ENCODE measurements around the gene UCK2. TPM values are rescaled to one million over a fixed set of nuclear protein-coding genes. Genes with fewer than 3 reads are reported as not detected.
A peak's percentile ranks its signal among the peaks of the same experiment; 100 is the strongest.

UCK2 gene
- total RNA-seq, 1 donor from 2014 or later: 19.6 TPM

DNA sequence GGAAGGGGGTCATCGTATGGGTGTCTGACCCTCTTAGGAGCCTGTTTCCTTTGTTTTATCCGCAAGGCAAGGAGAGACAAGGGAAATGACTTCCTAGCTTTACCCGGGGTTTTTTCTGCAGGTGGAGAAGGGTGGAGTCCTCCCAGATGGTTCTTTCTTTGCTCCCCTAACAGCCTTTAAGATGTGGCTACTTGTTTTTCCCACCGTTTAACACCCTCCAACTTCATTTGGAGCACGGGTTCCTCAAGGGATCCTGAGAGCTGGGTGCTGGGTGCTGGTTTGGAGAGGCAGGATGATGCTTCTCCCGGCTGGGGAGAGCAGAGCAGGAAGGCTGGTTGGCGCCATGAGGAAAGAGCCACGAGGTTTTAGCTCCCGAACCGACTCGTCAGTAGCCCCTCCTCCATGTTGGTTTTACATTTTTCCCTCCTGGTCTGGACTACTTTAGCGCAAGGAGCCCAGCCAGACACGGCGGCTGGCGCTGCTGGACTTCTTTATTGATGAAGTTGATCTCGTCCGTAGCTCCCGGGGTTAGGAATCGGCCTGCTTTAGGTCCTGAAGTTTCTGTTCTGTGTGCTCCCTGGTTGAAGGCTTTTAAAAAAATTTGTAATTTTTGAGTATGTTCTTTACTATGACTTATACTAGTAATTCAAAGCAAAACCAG lies 1.4 kb downstream of the UCK2 start:
- DNase-seq: peak; percentile 26
- H3K4me3 Mint-ChIP-seq: peak overlapping the region; percentile 92
- POLR2A ChIA-PET: interaction anchor here (1.7 to 2.2 kb wide), 2 partner anchors 13 to 60 kb away, joined by 5 to 25 read pairs; partner anchors contain the start of gene TMCO1
- no peaks in the 10 kb centered on the region for H3K9me3 Mint-ChIP-seq
- intact Hi-C loops (cut with micrococcal nuclease): loop anchor here (1.0 to 2.0 kb wide), 3 partner anchors 14 to 130 kb away; partner anchors contain the start of gene ALDH9A1
- peaks cover 3% of the 10 kb centered on the region for H3K36me3 Mint-ChIP-seq (ENCODE audit: low read depth)
- H3K27ac Mint-ChIP-seq: peak overlapping the region; percentile 80
- TF ChIP-seq, protein P1, sequence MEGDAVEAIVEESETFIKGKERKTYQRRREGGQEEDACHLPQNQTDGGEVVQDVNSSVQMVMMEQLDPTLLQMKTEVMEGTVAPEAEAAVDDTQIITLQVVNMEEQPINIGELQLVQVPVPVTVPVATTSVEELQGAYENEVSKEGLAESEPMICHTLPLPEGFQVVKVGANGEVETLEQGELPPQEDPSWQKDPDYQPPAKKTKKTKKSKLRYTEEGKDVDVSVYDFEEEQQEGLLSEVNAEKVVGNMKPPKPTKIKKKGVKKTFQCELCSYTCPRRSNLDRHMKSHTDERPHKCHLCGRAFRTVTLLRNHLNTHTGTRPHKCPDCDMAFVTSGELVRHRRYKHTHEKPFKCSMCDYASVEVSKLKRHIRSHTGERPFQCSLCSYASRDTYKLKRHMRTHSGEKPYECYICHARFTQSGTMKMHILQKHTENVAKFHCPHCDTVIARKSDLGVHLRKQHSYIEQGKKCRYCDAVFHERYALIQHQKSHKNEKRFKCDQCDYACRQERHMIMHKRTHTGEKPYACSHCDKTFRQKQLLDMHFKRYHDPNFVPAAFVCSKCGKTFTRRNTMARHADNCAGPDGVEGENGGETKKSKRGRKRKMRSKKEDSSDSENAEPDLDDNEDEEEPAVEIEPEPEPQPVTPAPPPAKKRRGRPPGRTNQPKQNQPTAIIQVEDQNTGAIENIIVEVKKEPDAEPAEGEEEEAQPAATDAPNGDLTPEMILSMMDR (IDR thresholded peaks at IDR 0.05): no peak
- CTCF ChIA-PET: interaction anchor here (1.3 to 1.8 kb wide), 3 partner anchors 43 to 85 kb away, joined by 4 to 6 read pairs (median 4); partner anchors contain the start of gene TMCO1
- ATAC-seq (ENCODE audit: low read depth): no peak
- H3K4me1 Mint-ChIP-seq: peaks cover 21% of the 10 kb centered on the region
- no peaks in the 10 kb centered on the region for H3K27me3 Mint-ChIP-seq

DNA sequence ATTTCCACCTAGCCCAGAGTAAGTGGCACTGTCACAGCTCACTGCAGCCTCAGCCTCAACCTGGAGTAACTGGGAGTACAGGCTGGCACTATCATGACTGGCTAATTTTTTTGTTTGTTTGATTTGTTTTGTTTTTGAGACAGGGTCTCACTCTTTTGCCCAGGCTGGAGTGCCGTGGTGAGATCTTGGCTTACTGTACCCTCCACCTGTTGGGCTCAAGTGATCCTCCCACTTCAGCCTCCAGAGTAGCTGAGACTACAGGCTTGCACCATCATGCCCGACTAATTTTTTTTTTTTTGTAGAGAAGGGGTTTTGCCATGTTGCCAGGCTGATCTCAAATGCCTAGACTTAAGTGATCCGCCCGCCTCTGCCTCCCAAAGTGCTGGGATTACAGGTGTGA lies 2.5 kb downstream of the UCK2 start:
- no peak for ATAC-seq (ENCODE audit: low read depth)
- Mint-ChIP-seq H3K4me3 (no peak overlapping the region), H3K27ac (no peak overlapping the region), H3K9me3 (no peaks in the 10 kb centered on the region), H3K36me3 (ENCODE audit: low read depth) (peaks cover 3% of the 10 kb centered on the region), H3K4me1 (peaks cover 21% of the 10 kb centered on the region), H3K27me3 (no peaks in the 10 kb centered on the region)
- POLR2A ChIA-PET: interaction anchor here (1.7 to 2.2 kb wide), 2 partner anchors 12 to 61 kb away, joined by 5 to 25 read pairs; partner anchors contain the start of gene TMCO1
- no peak for DNase-seq
- intact Hi-C loops (cut with micrococcal nuclease): loop anchor here (2.0 kb wide), 1 partner anchor 13 kb away; no protein-coding TSS in a partner anchor
- CTCF ChIA-PET: interaction anchor here (0.9 to 1.8 kb wide), 3 partner anchors 41 to 132 kb away, joined by 3 to 4 read pairs (median 4); no protein-coding TSS in a partner anchor
- TF ChIP-seq, protein P1 (IDR thresholded peaks at IDR 0.05): no peak

DNA sequence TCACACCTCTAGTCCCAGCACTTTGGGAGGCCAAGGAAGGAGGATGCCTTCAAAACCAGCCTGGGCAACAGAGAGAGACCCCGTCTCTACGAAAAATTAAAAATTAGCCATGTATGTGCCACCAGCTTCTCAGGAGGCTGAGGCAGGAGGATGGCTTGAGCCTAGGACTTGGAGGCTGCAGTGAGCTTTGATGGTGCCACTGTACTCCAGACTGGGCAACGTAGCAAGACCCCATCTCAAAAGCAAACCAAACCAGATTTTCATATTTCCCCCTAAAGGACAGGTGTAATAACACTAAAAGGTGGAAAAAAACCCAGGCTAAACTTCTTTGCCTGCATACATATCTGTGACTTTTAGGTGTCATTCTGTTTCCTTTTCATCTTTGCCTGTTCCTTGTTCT lies 3.7 kb downstream of the UCK2 start:
- intact Hi-C loops (cut with micrococcal nuclease): no loop called here
- no peaks in the 10 kb centered on the region for H3K9me3 Mint-ChIP-seq
- peaks cover 21% of the 10 kb centered on the region for H3K4me1 Mint-ChIP-seq
- H3K4me3 Mint-ChIP-seq: no peak overlapping the region
- no peak for ATAC-seq (ENCODE audit: low read depth)
- ChIA-PET POLR2A (no interaction called here), CTCF (no interaction called here)
- H3K36me3 Mint-ChIP-seq (ENCODE audit: low read depth): peaks cover 3% of the 10 kb centered on the region
- no peak overlapping the region for H3K27ac Mint-ChIP-seq
- no peaks in the 10 kb centered on the region for H3K27me3 Mint-ChIP-seq
- DNase-seq: no peak
- TF ChIP-seq, protein P1 (IDR thresholded peaks at IDR 0.05): no peak

DNA sequence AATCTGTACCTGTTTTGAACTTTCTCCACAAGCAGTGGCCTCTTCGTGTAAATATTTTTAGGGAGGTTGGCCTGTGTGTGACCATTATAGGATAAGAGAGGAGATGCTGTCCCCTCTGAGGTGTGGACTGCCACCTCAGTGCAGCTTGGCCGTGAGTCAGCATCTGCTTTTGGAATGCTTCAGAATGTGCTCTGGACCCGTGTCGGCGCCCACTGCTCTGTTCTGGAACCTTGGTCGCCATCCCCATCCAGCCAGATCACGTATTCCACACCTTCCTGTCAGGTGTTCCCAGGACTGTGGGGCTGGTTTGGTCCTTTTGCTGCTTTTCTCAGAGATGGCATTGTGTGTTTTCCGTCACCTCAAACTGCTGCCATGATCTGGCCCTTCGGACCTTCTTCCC lies 5.5 kb downstream of the UCK2 start:
- TF ChIP-seq, protein P1 (IDR thresholded peaks at IDR 0.05): no peak
- DNase-seq: no peak
- ChIA-PET POLR2A (no interaction called here), CTCF (no interaction called here)
- no peak overlapping the region for H3K27ac Mint-ChIP-seq
- intact Hi-C loops (cut with micrococcal nuclease): no loop called here
- H3K27me3 Mint-ChIP-seq: no peaks in the 10 kb centered on the region
- H3K4me1 Mint-ChIP-seq: peaks cover 13% of the 10 kb centered on the region
- H3K36me3 Mint-ChIP-seq (ENCODE audit: low read depth): peaks cover 3% of the 10 kb centered on the region
- no peaks in the 10 kb centered on the region for H3K9me3 Mint-ChIP-seq
- ATAC-seq (ENCODE audit: low read depth): no peak
- no peak overlapping the region for H3K4me3 Mint-ChIP-seq

DNA sequence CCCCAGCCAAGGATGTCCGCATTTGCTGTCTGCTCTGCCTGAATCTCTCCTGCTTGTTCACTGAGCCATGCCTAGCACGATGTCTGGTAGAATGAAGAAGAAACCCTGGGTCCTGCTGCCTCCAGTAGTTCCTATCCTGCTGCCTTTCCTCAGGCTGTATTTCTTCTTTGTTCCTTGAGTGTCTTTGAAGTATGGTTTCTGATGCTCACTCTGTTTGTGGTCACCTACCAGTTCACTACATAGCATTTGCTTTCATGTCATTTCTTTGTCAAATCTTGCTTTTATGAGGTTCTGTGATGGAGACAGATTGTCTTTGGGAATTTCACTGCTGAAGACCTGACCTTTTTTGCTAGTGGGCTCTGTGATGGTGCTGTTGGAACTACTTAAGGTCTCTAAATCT lies 5.9 kb downstream of the UCK2 start:
- no peaks in the 10 kb centered on the region for H3K9me3 Mint-ChIP-seq
- POLR2A ChIA-PET: no interaction called here
- no peaks in the 10 kb centered on the region for H3K27me3 Mint-ChIP-seq
- DNase-seq (no peak), ATAC-seq (ENCODE audit: low read depth) (no peak)
- TF ChIP-seq, protein P1 (IDR thresholded peaks at IDR 0.05): no peak
- intact Hi-C loops (cut with micrococcal nuclease): no loop called here
- peaks cover 2% of the 10 kb centered on the region for H3K36me3 Mint-ChIP-seq (ENCODE audit: low read depth)
- peaks cover 12% of the 10 kb centered on the region for H3K4me1 Mint-ChIP-seq
- H3K27ac Mint-ChIP-seq: no peak overlapping the region
- no peak overlapping the region for H3K4me3 Mint-ChIP-seq
- CTCF ChIA-PET: no interaction called here
